H1 (cell line): ENCODE data around the gene RPRD1A. TPM values are rescaled to one million over a fixed set of nuclear protein-coding genes. Genes with fewer than 3 reads are reported as not detected.

Experiments used
- CHD1 ChIP-seq: IDR thresholded peaks from 2 replicates; pipeline ENCODE4 v1.6.1; 2012; ENCODE audit warnings: low read depth, low read length, improper control_type of control experiment
- CREB1 ChIP-seq: IDR thresholded peaks from 2 replicates; pipeline ENCODE4 v1.6.1; 2012; ENCODE audit warnings: inconsistent platforms
- HDAC6 ChIP-seq: IDR thresholded peaks from one replicate; pipeline ENCODE4 v1.7.1; 2012; ENCODE audit warnings: low read depth, mild to moderate bottlenecking, inconsistent platforms, low read length, moderate library complexity
- KDM4A ChIP-seq: IDR thresholded peaks from one replicate; pipeline ENCODE4 v1.7.1; 2012; ENCODE audit warnings: low read depth, mild to moderate bottlenecking, moderate library complexity, low read length, inconsistent platforms; ENCODE audit not compliant: severe bottlenecking
- TAF7 ChIP-seq: optimal IDR thresholded peaks from 2 replicates; pipeline ENCODE3; 2011; ENCODE audit warnings: low read depth, mild to moderate bottlenecking, inconsistent platforms, low read length, moderate library complexity, borderline replicate concordance
- TBP ChIP-seq: IDR thresholded peaks from 2 replicates; pipeline ENCODE4 v1.6.1; 2011; ENCODE audit warnings: low read depth, low read length, improper control_type of control experiment
- TCF12 ChIP-seq: IDR thresholded peaks from 2 replicates; pipeline ENCODE4 v1.6.1; 2011; ENCODE audit warnings: low read depth, mild to moderate bottlenecking, low read length
- polyA plus RNA-seq, 7 experiments: library from polyadenylated mRNA; depleted of rRNA in 3 of 7; stranded (reverse) in 5 of 7; unstranded in 2 of 7; fragments of >200 nt in 5 of 7; fragments of 200-250 nt in 2 of 7; gene quantifications; 1 replicate in 5 of 7; 2 replicates in 1 of 7; 4 replicates in 1 of 7; pipeline versions ENCODE4 v1.2.1 to v1.2.3, GENCODE V29; 2011 to 2013; ENCODE audit warnings: missing spikeins in 2 of 7, mixed read lengths in 2 of 7
- total RNA-seq: library from RNA; stranded (reverse); fragmentation: NEBNext Ultra II Directional; extraction: Animal tissue kit (Norgen Biotek cat#: 25700); gene quantifications from 2 replicates; pipeline ENCODE4 v1.2.1, GENCODE V29; 2021
- TF ChIP-seq, protein P1 (sequence below), 3 experiments: IDR thresholded peaks; 1 replicate in 2 of 3; 2 replicates in 1 of 3; pipeline versions ENCODE4 v1.5.1 to v1.6.1; 2011; ENCODE audit warnings: low read length in 3 of 3, mild to moderate bottlenecking in 3 of 3, inconsistent platforms in 2 of 3, low read depth in 1 of 3, moderate library complexity in 1 of 3; ENCODE audit not compliant: insufficient read depth in 1 of 3; ENCODE audit errors: control extremely low read depth in 1 of 3
- TF ChIP-seq, protein P2 (sequence below): fragments of 300-600 bp; sonication (generic); IDR thresholded peaks from 2 replicates; pipeline ENCODE4 v1.7.1; 2012; ENCODE audit warnings: low read length, moderate library complexity, mild to moderate bottlenecking, inconsistent platforms; ENCODE audit not compliant: insufficient replicate concordance

Gene RPRD1A
- total and polyA plus RNA-seq, 2 of the 8 experiments (the other 6 are each of a cell fraction or from before 2014, with no cell fraction given): 40.5 to 106 TPM

DNA sequence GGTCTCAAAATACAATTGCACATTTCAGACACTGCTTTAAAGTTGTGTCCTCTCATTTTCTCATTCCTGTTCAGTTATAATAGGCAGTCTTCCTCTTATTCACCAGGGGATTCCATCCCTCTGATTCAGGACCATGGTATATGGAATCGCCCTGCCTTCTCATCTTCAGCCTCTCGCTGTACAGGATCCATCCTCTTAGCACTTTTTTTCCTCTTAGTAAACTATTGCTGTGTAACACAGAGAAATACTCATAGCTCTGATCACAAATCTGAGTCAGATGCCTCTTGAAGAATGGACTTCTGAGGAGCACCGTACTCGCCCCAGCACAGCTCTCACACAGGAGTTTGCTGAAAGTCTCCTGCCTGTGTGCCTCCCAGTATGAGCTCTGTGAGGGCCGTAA lies 83.5 kb downstream of the RPRD1A start (continued):
- TF ChIP-seq, protein P1, sequence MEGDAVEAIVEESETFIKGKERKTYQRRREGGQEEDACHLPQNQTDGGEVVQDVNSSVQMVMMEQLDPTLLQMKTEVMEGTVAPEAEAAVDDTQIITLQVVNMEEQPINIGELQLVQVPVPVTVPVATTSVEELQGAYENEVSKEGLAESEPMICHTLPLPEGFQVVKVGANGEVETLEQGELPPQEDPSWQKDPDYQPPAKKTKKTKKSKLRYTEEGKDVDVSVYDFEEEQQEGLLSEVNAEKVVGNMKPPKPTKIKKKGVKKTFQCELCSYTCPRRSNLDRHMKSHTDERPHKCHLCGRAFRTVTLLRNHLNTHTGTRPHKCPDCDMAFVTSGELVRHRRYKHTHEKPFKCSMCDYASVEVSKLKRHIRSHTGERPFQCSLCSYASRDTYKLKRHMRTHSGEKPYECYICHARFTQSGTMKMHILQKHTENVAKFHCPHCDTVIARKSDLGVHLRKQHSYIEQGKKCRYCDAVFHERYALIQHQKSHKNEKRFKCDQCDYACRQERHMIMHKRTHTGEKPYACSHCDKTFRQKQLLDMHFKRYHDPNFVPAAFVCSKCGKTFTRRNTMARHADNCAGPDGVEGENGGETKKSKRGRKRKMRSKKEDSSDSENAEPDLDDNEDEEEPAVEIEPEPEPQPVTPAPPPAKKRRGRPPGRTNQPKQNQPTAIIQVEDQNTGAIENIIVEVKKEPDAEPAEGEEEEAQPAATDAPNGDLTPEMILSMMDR (IDR thresholded peaks at IDR 0.05; ENCODE audit: control extremely low read depth in 1 of 3, insufficient read depth in 1 of 3, low read depth in 1 of 3, low read length in 3 of 3): no peak
- TF ChIP-seq CREB1: no peak
- no peak for TF ChIP-seq KDM4A
- TF ChIP-seq CHD1: no peak
- TF ChIP-seq TBP: no peak
- TF ChIP-seq TAF7: no peak
- TF ChIP-seq TCF12: no peak
- TF ChIP-seq HDAC6: no peak
- TF ChIP-seq, protein P2, sequence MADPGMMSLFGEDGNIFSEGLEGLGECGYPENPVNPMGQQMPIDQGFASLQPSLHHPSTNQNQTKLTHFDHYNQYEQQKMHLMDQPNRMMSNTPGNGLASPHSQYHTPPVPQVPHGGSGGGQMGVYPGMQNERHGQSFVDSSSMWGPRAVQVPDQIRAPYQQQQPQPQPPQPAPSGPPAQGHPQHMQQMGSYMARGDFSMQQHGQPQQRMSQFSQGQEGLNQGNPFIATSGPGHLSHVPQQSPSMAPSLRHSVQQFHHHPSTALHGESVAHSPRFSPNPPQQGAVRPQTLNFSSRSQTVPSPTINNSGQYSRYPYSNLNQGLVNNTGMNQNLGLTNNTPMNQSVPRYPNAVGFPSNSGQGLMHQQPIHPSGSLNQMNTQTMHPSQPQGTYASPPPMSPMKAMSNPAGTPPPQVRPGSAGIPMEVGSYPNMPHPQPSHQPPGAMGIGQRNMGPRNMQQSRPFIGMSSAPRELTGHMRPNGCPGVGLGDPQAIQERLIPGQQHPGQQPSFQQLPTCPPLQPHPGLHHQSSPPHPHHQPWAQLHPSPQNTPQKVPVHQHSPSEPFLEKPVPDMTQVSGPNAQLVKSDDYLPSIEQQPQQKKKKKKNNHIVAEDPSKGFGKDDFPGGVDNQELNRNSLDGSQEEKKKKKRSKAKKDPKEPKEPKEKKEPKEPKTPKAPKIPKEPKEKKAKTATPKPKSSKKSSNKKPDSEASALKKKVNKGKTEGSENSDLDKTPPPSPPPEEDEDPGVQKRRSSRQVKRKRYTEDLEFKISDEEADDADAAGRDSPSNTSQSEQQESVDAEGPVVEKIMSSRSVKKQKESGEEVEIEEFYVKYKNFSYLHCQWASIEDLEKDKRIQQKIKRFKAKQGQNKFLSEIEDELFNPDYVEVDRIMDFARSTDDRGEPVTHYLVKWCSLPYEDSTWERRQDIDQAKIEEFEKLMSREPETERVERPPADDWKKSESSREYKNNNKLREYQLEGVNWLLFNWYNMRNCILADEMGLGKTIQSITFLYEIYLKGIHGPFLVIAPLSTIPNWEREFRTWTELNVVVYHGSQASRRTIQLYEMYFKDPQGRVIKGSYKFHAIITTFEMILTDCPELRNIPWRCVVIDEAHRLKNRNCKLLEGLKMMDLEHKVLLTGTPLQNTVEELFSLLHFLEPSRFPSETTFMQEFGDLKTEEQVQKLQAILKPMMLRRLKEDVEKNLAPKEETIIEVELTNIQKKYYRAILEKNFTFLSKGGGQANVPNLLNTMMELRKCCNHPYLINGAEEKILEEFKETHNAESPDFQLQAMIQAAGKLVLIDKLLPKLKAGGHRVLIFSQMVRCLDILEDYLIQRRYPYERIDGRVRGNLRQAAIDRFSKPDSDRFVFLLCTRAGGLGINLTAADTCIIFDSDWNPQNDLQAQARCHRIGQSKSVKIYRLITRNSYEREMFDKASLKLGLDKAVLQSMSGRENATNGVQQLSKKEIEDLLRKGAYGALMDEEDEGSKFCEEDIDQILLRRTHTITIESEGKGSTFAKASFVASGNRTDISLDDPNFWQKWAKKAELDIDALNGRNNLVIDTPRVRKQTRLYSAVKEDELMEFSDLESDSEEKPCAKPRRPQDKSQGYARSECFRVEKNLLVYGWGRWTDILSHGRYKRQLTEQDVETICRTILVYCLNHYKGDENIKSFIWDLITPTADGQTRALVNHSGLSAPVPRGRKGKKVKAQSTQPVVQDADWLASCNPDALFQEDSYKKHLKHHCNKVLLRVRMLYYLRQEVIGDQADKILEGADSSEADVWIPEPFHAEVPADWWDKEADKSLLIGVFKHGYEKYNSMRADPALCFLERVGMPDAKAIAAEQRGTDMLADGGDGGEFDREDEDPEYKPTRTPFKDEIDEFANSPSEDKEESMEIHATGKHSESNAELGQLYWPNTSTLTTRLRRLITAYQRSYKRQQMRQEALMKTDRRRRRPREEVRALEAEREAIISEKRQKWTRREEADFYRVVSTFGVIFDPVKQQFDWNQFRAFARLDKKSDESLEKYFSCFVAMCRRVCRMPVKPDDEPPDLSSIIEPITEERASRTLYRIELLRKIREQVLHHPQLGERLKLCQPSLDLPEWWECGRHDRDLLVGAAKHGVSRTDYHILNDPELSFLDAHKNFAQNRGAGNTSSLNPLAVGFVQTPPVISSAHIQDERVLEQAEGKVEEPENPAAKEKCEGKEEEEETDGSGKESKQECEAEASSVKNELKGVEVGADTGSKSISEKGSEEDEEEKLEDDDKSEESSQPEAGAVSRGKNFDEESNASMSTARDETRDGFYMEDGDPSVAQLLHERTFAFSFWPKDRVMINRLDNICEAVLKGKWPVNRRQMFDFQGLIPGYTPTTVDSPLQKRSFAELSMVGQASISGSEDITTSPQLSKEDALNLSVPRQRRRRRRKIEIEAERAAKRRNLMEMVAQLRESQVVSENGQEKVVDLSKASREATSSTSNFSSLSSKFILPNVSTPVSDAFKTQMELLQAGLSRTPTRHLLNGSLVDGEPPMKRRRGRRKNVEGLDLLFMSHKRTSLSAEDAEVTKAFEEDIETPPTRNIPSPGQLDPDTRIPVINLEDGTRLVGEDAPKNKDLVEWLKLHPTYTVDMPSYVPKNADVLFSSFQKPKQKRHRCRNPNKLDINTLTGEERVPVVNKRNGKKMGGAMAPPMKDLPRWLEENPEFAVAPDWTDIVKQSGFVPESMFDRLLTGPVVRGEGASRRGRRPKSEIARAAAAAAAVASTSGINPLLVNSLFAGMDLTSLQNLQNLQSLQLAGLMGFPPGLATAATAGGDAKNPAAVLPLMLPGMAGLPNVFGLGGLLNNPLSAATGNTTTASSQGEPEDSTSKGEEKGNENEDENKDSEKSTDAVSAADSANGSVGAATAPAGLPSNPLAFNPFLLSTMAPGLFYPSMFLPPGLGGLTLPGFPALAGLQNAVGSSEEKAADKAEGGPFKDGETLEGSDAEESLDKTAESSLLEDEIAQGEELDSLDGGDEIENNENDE: no peak
- TF ChIP-seq, all 59 proteins: peak for 0
